Central memory CD8-positive, alpha-beta T cell (primary cell): ENCODE data around the gene C4orf50.
A peak's percentile ranks its signal among the peaks of the same experiment; 100 is the strongest.

Source experiments
- ATAC-seq: fragments of 150-1000 bp; cut with Tn5 transposase; replicated peaks from 2 replicates; pipeline ENCODE4 v1.10.0; 2022; ENCODE audit warnings: mild to moderate bottlenecking, moderate FRiP score, moderate number of reproducible peaks; ENCODE audit not compliant: poor library complexity, severe bottlenecking; ENCODE audit errors: extremely low read depth
- DNase-seq, 2 donors: peaks; one replicate each; pipeline ENCODE4 v3.0.0; 2021; ENCODE audit warnings: low spot score in 2 of 2
- H3K27ac Mint-ChIP-seq: one replicate; pipeline ENCODE4 v1.8.0; 2022; ENCODE audit warnings: low read depth, mild to moderate bottlenecking, moderate library complexity, mixed read lengths
- H3K27me3 Mint-ChIP-seq: one replicate; pipeline ENCODE4 v1.8.0; 2022; ENCODE audit warnings: mixed read lengths
- H3K36me3 Mint-ChIP-seq: one replicate; pipeline ENCODE4 v1.8.0; 2022; ENCODE audit warnings: mild to moderate bottlenecking, moderate library complexity, mixed read lengths; ENCODE audit not compliant: insufficient read depth
- H3K4me1 Mint-ChIP-seq: one replicate; pipeline ENCODE4 v1.8.0; 2022; ENCODE audit warnings: mixed read lengths
- H3K4me3 Mint-ChIP-seq: one replicate; pipeline ENCODE4 v1.8.0; 2022; ENCODE audit warnings: mild to moderate bottlenecking, moderate library complexity, mixed read lengths
- H3K9me3 Mint-ChIP-seq: one replicate; pipeline ENCODE4 v1.8.0; 2022; ENCODE audit warnings: mixed read lengths

Gene C4orf50

GRCh38 chr4:6018331-6018730, at the start of gene C4orf50:
Gene C4orf50, minus strand, starts transcription at chr4:6018431.
- H3K4me1 Mint-ChIP-seq = peaks cover 6% of the 10 kb centered on the region

GRCh38 chr4:6065934-6066590, 47.8 kb upstream of the C4orf50 start:
- H3K27ac Mint-ChIP-seq = peak overlapping the region; percentile 24
- H3K27me3 Mint-ChIP-seq = no peaks in the 10 kb centered on the region
- peaks cover 32% of the 10 kb centered on the region for H3K36me3 Mint-ChIP-seq
- peaks cover 20% of the 10 kb centered on the region for H3K4me1 Mint-ChIP-seq
- ATAC-seq (no peak), DNase-seq (no peak)
- no peaks in the 10 kb centered on the region for H3K9me3 Mint-ChIP-seq
- no peak overlapping the region for H3K4me3 Mint-ChIP-seq

More at GRCh38 chr4:6018331-6018730, at the start of gene C4orf50:
- Mint-ChIP-seq H3K9me3 (no peaks in the 10 kb centered on the region), H3K27ac (peak within 1 kb of the TSS; percentile 11), H3K4me3 (no peak within 1 kb of the TSS), H3K36me3 (no peaks in the 10 kb centered on the region), H3K27me3 (no peaks in the 10 kb centered on the region)
- DNase-seq = no peak
- no peak for ATAC-seq

- DNase-seq (no peak), ATAC-seq (no peak)
- H3K4me3 Mint-ChIP-seq = no peak overlapping the region
- no peak overlapping the region for H3K27ac Mint-ChIP-seq
- H3K36me3 Mint-ChIP-seq = peaks cover 35% of the 10 kb centered on the region
- no peaks in the 10 kb centered on the region for H3K9me3 Mint-ChIP-seq
- H3K27me3 Mint-ChIP-seq = no peaks in the 10 kb centered on the region
- H3K4me1 Mint-ChIP-seq = peaks cover 20% of the 10 kb centered on the region
These were observed 46.9 kb upstream of the C4orf50 start for GRCh38 chr4:6065166-6065565.

- Mint-ChIP-seq H3K27me3 (no peaks in the 10 kb centered on the region), H3K9me3 (no peaks in the 10 kb centered on the region)
These were observed 46.2 kb upstream of the C4orf50 start for GRCh38 chr4:6064383-6064782.

GRCh38 chr4:6063684-6064083, 45.5 kb upstream of the C4orf50 start:
- no peaks in the 10 kb centered on the region for H3K9me3 Mint-ChIP-seq
- no peak for ATAC-seq
- H3K27ac Mint-ChIP-seq = no peak overlapping the region
- peaks cover 14% of the 10 kb centered on the region for H3K4me1 Mint-ChIP-seq
- no peak overlapping the region for H3K4me3 Mint-ChIP-seq
- no peak for DNase-seq
- H3K27me3 Mint-ChIP-seq = no peaks in the 10 kb centered on the region
- peaks cover 48% of the 10 kb centered on the region for H3K36me3 Mint-ChIP-seq

More at GRCh38 chr4:6064383-6064782, 46.2 kb upstream of the C4orf50 start:
- no peak overlapping the region for H3K4me3 Mint-ChIP-seq
- peaks cover 43% of the 10 kb centered on the region for H3K36me3 Mint-ChIP-seq
- no peak overlapping the region for H3K27ac Mint-ChIP-seq
- ATAC-seq = no peak
- DNase-seq = no peak
- H3K4me1 Mint-ChIP-seq = peaks cover 15% of the 10 kb centered on the region

GRCh38 chr4:6062133-6062532, 43.9 kb upstream of the C4orf50 start:
- DNase-seq = no peak
- Mint-ChIP-seq H3K4me3 (no peak overlapping the region), H3K9me3 (no peaks in the 10 kb centered on the region), H3K27ac (no peak overlapping the region), H3K36me3 (peaks cover 49% of the 10 kb centered on the region), H3K27me3 (no peaks in the 10 kb centered on the region), H3K4me1 (peaks cover 5% of the 10 kb centered on the region)
- no peak for ATAC-seq

GRCh38 chr4:6059375-6059805, 41.2 kb upstream of the C4orf50 start:
- Mint-ChIP-seq H3K4me3 (no peak overlapping the region), H3K9me3 (no peaks in the 10 kb centered on the region), H3K27ac (no peak overlapping the region), H3K36me3 (peaks cover 45% of the 10 kb centered on the region), H3K27me3 (no peaks in the 10 kb centered on the region), H3K4me1 (no peaks in the 10 kb centered on the region)
- no peak for ATAC-seq
- no peak for DNase-seq

GRCh38 chr4:6058531-6059374, 40.5 kb upstream of the C4orf50 start:
- no peak overlapping the region for H3K27ac Mint-ChIP-seq
- H3K9me3 Mint-ChIP-seq = no peaks in the 10 kb centered on the region
- ATAC-seq = no peak
- no peaks in the 10 kb centered on the region for H3K4me1 Mint-ChIP-seq
- H3K4me3 Mint-ChIP-seq = no peak overlapping the region
- DNase-seq = no peak
- peaks cover 40% of the 10 kb centered on the region for H3K36me3 Mint-ChIP-seq
- H3K27me3 Mint-ChIP-seq = no peaks in the 10 kb centered on the region

GRCh38 chr4:6056976-6057766, 38.9 kb upstream of the C4orf50 start:
- peak overlapping the region; percentile 9 for H3K27ac Mint-ChIP-seq
- no peaks in the 10 kb centered on the region for H3K27me3 Mint-ChIP-seq
- no peak overlapping the region for H3K4me3 Mint-ChIP-seq
- no peaks in the 10 kb centered on the region for H3K4me1 Mint-ChIP-seq
- no peaks in the 10 kb centered on the region for H3K9me3 Mint-ChIP-seq
- ATAC-seq (no peak), DNase-seq (no peak)
- H3K36me3 Mint-ChIP-seq = peaks cover 43% of the 10 kb centered on the region

- H3K36me3 Mint-ChIP-seq = peaks cover 41% of the 10 kb centered on the region
- no peaks in the 10 kb centered on the region for H3K9me3 Mint-ChIP-seq
- no peaks in the 10 kb centered on the region for H3K27me3 Mint-ChIP-seq
- no peaks in the 10 kb centered on the region for H3K4me1 Mint-ChIP-seq
- ATAC-seq = no peak
- H3K27ac Mint-ChIP-seq = no peak overlapping the region
- no peak overlapping the region for H3K4me3 Mint-ChIP-seq
- no peak for DNase-seq
These were observed 37.2 kb upstream of the C4orf50 start for GRCh38 chr4:6055436-6055835.

- H3K27ac Mint-ChIP-seq = no peak overlapping the region
- no peaks in the 10 kb centered on the region for H3K4me1 Mint-ChIP-seq
- DNase-seq (no peak), ATAC-seq (no peak)
- no peaks in the 10 kb centered on the region for H3K9me3 Mint-ChIP-seq
- H3K36me3 Mint-ChIP-seq = peaks cover 38% of the 10 kb centered on the region
- no peak overlapping the region for H3K4me3 Mint-ChIP-seq
- H3K27me3 Mint-ChIP-seq = no peaks in the 10 kb centered on the region
These were observed 36.8 kb upstream of the C4orf50 start for GRCh38 chr4:6055030-6055429.

GRCh38 chr4:6054162-6054922, 36.1 kb upstream of the C4orf50 start:
- H3K36me3 Mint-ChIP-seq = peaks cover 31% of the 10 kb centered on the region
- H3K27me3 Mint-ChIP-seq = no peaks in the 10 kb centered on the region
- no peak for DNase-seq
- H3K9me3 Mint-ChIP-seq = no peaks in the 10 kb centered on the region
- no peak for ATAC-seq
- no peak overlapping the region for H3K27ac Mint-ChIP-seq
- H3K4me3 Mint-ChIP-seq = no peak overlapping the region
- H3K4me1 Mint-ChIP-seq = no peaks in the 10 kb centered on the region
